GM21717 (cell line): Measurements from ENCODE around the gene DSCAM.

Experiments
- ATAC-seq: cut with Tn5 transposase; IDR thresholded peaks from one replicate; pipeline ENCODE4 v1.9.1; 2021; ENCODE audit warnings: mild to moderate bottlenecking, moderate library complexity; ENCODE audit not compliant: unreplicated experiment

DSCAM gene

GRCh38 chr21:40714536-40714935 is 132.4 kb downstream of the DSCAM start:
- no peak for ATAC-seq

GRCh38 chr21:40707656-40708244 is 139.2 kb downstream of the DSCAM start:
- ATAC-seq = no peak

- ATAC-seq = no peak
Observed at GRCh38 chr21:40706806-40707655, 139.9 kb downstream of the DSCAM start.

GRCh38 chr21:40706176-40706575 is 140.8 kb downstream of the DSCAM start:
- ATAC-seq = no peak

- ATAC-seq = no peak
Observed at GRCh38 chr21:40704141-40704540, 142.8 kb downstream of the DSCAM start.

- no peak for ATAC-seq
Observed at GRCh38 chr21:40699366-40699765, 147.6 kb downstream of the DSCAM start.

- ATAC-seq = no peak
Observed at GRCh38 chr21:40696246-40696645, 150.7 kb downstream of the DSCAM start.

- no peak for ATAC-seq
Observed at GRCh38 chr21:40689840-40690360, 157.1 kb downstream of the DSCAM start.

GRCh38 chr21:40689217-40689616 is 157.7 kb downstream of the DSCAM start:
- ATAC-seq = no peak

- no peak for ATAC-seq
Observed at GRCh38 chr21:40688106-40688864, 158.7 kb downstream of the DSCAM start.

GRCh38 chr21:40687625-40688024 is 159.3 kb downstream of the DSCAM start:
- no peak for ATAC-seq

- no peak for ATAC-seq
Observed at GRCh38 chr21:40686526-40686925, 160.4 kb downstream of the DSCAM start.

- ATAC-seq = no peak
Observed at GRCh38 chr21:40685141-40685540, 161.8 kb downstream of the DSCAM start.

GRCh38 chr21:40684726-40685125 is 162.2 kb downstream of the DSCAM start:
- no peak for ATAC-seq

GRCh38 chr21:40683349-40683748 is 163.6 kb downstream of the DSCAM start:
- ATAC-seq = no peak

GRCh38 chr21:40681164-40681859 is 165.6 kb downstream of the DSCAM start:
- no peak for ATAC-seq

- ATAC-seq = no peak
Observed at GRCh38 chr21:40680311-40680710, 166.6 kb downstream of the DSCAM start.

GRCh38 chr21:40678681-40679284 is 168.2 kb downstream of the DSCAM start:
- no peak for ATAC-seq

- no peak for ATAC-seq
Observed at GRCh38 chr21:40675017-40675416, 171.9 kb downstream of the DSCAM start.

GRCh38 chr21:40672602-40673001 is 174.4 kb downstream of the DSCAM start:
- no peak for ATAC-seq
